Measurements from ENCODE around the gene AUP1.

GRCh38 chr2:74559912-74560311 is 30.4 kb upstream of the AUP1 start:
- TF ChIP-seq POLR2AphosphoS5 (IDR thresholded peaks at IDR 0.05) (no peak), POLR2A (IDR thresholded peaks at IDR 0.05) (no peak)
- TF ChIP-seq, protein P1, sequence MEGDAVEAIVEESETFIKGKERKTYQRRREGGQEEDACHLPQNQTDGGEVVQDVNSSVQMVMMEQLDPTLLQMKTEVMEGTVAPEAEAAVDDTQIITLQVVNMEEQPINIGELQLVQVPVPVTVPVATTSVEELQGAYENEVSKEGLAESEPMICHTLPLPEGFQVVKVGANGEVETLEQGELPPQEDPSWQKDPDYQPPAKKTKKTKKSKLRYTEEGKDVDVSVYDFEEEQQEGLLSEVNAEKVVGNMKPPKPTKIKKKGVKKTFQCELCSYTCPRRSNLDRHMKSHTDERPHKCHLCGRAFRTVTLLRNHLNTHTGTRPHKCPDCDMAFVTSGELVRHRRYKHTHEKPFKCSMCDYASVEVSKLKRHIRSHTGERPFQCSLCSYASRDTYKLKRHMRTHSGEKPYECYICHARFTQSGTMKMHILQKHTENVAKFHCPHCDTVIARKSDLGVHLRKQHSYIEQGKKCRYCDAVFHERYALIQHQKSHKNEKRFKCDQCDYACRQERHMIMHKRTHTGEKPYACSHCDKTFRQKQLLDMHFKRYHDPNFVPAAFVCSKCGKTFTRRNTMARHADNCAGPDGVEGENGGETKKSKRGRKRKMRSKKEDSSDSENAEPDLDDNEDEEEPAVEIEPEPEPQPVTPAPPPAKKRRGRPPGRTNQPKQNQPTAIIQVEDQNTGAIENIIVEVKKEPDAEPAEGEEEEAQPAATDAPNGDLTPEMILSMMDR (IDR thresholded peaks at IDR 0.05): no peak

Data from breast epithelium (tissue), 3 donors.